ENCODE data around the gene HOXC12. TPM values are rescaled to one million over a fixed set of nuclear protein-coding genes. Genes with fewer than 3 reads are reported as not detected.

HOXC12 gene
- total RNA-seq, 1 donor from 2014 or later: not detected

DNA sequence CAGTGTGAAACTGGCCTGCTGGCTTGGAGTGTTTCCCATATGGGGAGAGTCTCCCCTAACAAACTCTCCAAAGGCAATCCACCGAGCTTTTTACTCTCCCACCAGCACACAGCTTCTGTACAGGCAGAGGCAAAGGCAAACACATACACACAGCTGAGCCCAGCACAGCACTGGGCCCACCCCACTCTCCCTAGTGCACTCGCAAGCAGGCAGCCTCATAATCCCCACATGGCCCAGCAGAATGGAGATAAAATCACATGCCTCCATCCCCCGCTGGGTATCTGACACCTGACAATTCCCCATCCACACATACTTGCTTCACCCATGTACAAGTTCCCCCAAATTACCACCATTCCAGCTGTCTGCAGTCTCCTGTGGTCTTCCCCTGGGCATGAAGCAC is 3.4 kb downstream of the HOXC12 start:
- Histone ChIP-seq H3K36me3 (no peaks in the 10 kb centered on the region), H3K27ac (replicated peaks) (no peak overlapping the region), H3K27me3 (ENCODE audit: low read depth) (peaks cover 100% of the 10 kb centered on the region), H3K4me1 (peaks cover 10% of the 10 kb centered on the region), H3K4me3 (no peak overlapping the region), H3K9me3 (replicated peaks) (no peaks in the 10 kb centered on the region)
- intact Hi-C loops (cut with micrococcal nuclease): no loop called here
- DNase-seq: no peak
- TF ChIP-seq, protein P1, sequence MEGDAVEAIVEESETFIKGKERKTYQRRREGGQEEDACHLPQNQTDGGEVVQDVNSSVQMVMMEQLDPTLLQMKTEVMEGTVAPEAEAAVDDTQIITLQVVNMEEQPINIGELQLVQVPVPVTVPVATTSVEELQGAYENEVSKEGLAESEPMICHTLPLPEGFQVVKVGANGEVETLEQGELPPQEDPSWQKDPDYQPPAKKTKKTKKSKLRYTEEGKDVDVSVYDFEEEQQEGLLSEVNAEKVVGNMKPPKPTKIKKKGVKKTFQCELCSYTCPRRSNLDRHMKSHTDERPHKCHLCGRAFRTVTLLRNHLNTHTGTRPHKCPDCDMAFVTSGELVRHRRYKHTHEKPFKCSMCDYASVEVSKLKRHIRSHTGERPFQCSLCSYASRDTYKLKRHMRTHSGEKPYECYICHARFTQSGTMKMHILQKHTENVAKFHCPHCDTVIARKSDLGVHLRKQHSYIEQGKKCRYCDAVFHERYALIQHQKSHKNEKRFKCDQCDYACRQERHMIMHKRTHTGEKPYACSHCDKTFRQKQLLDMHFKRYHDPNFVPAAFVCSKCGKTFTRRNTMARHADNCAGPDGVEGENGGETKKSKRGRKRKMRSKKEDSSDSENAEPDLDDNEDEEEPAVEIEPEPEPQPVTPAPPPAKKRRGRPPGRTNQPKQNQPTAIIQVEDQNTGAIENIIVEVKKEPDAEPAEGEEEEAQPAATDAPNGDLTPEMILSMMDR (IDR thresholded peaks at IDR 0.05; ENCODE audit: borderline replicate concordance): no peak

DNA sequence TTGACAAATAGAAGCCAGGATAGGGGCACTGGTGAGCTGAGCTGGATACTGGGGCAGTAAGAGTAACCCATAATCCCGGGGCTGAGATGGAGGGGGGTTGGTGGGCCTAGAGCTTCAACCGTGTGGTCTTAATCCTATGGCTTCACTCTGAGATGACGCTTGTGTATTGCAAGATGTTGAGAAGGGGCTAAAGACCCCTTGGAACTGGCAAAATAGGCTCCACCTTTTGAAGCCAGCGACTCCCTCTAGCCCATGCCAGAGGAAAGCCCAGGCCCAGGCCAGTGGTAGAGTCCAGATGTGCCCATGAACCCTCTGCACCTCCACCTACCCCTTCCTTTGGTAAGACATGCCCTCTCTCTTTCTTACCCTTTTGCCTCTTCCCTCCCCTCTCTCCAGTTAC is 4.6 kb downstream of the HOXC12 start:
- Histone ChIP-seq H3K36me3 (no peaks in the 10 kb centered on the region), H3K27ac (replicated peaks) (no peak overlapping the region), H3K4me3 (no peak overlapping the region), H3K9me3 (replicated peaks) (no peaks in the 10 kb centered on the region), H3K27me3 (ENCODE audit: low read depth) (peaks cover 100% of the 10 kb centered on the region), H3K4me1 (peaks cover 8% of the 10 kb centered on the region)
- TF ChIP-seq, protein P1 (IDR thresholded peaks at IDR 0.05; ENCODE audit: borderline replicate concordance): no peak
- no peak for DNase-seq
- intact Hi-C loops (cut with micrococcal nuclease): no loop called here

DNA sequence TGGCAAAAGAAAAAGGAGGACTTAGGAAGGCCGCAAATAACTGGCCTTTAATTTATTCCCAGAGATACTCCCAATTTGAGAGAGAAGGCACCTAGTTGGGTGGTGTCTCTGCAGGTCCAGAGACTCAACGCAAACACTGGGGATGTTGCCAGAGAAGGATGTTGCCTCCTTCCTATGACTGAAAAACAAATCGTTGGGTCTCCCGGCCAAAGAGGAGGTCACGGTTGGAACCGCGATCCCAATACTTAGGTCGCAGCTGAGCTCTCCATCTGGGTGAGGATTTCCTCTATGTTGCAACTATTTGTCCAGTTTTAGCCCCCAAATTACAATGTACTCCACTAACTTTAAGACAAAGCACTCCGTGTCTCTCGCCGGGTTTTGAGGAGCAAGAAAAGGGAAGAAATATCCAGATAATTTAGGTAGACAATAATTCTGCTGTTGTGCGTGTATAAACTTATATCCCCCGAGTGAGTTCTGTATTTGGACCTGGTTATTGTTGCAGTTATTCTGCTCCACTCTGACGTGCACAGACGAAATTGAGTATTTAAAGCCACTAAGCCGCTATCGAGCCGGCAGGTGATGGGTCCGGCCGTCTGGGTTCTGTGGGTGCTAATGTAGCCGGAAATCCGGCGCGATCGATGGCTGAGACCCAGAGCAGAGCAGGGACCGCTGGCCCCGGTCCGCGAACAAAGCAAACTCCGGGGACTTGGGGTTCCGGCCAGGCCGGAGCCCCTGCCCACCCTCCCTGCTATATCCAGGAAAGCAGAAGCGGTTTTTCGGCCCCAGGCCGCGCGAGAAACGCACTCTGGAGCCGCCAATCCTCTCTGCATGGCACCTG is 5.7 kb downstream of the HOXC12 start:
- Histone ChIP-seq H3K36me3 (no peaks in the 10 kb centered on the region), H3K9me3 (replicated peaks) (no peaks in the 10 kb centered on the region), H3K4me3 (no peak overlapping the region), H3K4me1 (peaks cover 8% of the 10 kb centered on the region), H3K27me3 (ENCODE audit: low read depth) (peaks cover 100% of the 10 kb centered on the region), H3K27ac (replicated peaks) (no peak overlapping the region)
- intact Hi-C loops (cut with micrococcal nuclease): no loop called here
- TF ChIP-seq, protein P1 (IDR thresholded peaks at IDR 0.05; ENCODE audit: borderline replicate concordance): no peak
- no peak for DNase-seq

DNA sequence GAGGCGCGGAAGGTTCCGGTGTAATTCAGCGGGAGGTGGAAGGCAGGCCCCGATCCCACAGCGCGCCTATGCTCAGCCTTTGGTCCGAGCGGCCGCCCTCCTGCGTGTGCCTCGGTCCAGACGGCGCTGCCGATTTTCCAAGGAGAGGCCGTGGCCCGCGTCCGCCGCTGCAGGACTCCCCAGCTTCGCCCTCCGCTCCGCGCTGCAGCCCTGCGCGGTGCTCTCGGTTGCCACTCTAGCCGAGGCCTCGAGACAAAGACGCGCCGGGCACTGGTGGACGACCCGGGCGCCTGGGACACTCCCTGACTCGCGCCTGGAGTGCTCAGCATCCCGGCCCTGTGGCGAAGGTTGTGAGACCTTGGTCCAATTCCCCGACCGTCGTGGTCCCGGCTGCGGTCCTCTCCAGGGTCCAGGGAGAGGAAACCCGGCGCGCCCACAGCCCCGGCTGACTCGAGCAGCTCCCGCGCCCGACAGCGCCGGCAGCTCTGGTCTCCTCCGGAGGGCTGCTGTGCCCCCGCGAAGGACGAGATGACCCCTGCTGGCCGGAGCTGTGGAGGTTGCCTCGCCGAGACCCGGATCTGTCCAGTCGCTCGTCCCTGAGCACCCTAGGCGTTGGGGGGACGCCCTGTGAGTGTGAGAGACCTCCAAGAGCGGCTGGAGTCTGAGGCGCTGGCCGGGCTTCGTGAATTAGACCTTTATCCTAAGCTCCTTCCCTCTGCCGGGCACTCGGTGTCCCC is 6.5 kb downstream of the HOXC12 start:
- Histone ChIP-seq H3K4me1 (peaks cover 15% of the 10 kb centered on the region), H3K4me3 (no peak overlapping the region), H3K27me3 (ENCODE audit: low read depth) (peaks cover 100% of the 10 kb centered on the region), H3K36me3 (no peaks in the 10 kb centered on the region), H3K27ac (replicated peaks) (no peak overlapping the region), H3K9me3 (replicated peaks) (no peaks in the 10 kb centered on the region)
- intact Hi-C loops (cut with micrococcal nuclease): no loop called here
- TF ChIP-seq, protein P1 (IDR thresholded peaks at IDR 0.05; ENCODE audit: borderline replicate concordance): no peak
- DNase-seq: no peak

DNA sequence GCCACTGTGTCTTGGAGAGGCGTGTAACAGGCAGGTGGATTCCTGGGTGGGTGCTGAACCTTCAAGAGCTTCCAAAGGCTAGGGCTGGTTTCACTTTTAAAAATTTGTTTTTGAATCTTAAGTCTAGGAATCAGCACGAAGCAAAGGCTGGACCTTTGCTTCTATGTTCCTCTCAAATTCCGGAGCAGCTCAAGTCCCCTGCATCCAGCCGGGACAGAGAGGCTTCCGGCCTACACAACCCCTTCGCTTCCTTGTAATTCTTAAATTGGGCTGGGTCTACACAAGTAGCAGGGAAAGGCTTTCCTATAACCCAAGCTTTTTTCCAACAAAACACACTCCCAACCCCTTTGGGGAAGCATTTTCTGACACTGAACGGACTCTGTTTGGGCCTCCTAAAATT is 8.3 kb downstream of the HOXC12 start:
- no peak overlapping the region for H3K27ac ChIP-seq (replicated peaks)
- intact Hi-C loops (cut with micrococcal nuclease): no loop called here
- no peak overlapping the region for H3K4me3 ChIP-seq
- peaks cover 22% of the 10 kb centered on the region for H3K4me1 ChIP-seq
- H3K36me3 ChIP-seq: no peaks in the 10 kb centered on the region
- no peaks in the 10 kb centered on the region for H3K9me3 ChIP-seq (replicated peaks)
- peaks cover 100% of the 10 kb centered on the region for H3K27me3 ChIP-seq (ENCODE audit: low read depth)
- TF ChIP-seq, protein P1 (IDR thresholded peaks at IDR 0.05; ENCODE audit: borderline replicate concordance): no peak
- no peak for DNase-seq

Measured in left ventricle myocardium inferior (tissue), 1 donor.